Breast epithelium (tissue), 3 donors: Measurements from ENCODE around the gene KRTAP5-11.

ENCODE experiments used
- POLR2AphosphoS5 ChIP-seq, 3 donors: sonication (generic); formaldehyde crosslinking; IDR thresholded peaks; one replicate each; pipeline ENCODE4 v1.6.1; 2017; ENCODE audit warnings: antibody characterized with exemption in 3 of 3
- TF ChIP-seq, protein P1 (sequence below), 3 donors: fragments of 450-650 bp; IDR thresholded peaks; one replicate each; pipeline ENCODE4 v1.5.1; 2016 to 2017; ENCODE audit warnings: antibody characterized with exemption in 3 of 3, mild to moderate bottlenecking in 3 of 3, moderate library complexity in 3 of 3

DNA sequence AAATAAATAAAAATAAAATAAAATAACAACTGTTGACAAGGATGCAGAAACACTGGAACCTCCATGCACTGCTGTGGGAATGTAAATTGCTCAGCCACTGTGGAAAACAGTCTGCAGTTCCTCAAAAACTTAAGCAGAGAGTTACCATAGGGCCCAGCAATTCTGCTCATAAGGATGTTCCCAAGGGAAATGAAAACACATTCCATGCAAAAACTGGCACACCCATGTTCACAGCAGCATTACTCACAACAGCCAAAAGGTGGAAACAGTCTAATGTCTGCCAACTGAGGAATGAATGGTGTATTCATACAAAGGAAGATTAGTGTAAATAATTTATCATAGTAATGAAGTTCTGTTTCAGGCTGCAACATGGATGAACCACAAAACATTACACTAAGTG lies 20.6 kb downstream of the KRTAP5-11 start:
- TF ChIP-seq, protein P1, sequence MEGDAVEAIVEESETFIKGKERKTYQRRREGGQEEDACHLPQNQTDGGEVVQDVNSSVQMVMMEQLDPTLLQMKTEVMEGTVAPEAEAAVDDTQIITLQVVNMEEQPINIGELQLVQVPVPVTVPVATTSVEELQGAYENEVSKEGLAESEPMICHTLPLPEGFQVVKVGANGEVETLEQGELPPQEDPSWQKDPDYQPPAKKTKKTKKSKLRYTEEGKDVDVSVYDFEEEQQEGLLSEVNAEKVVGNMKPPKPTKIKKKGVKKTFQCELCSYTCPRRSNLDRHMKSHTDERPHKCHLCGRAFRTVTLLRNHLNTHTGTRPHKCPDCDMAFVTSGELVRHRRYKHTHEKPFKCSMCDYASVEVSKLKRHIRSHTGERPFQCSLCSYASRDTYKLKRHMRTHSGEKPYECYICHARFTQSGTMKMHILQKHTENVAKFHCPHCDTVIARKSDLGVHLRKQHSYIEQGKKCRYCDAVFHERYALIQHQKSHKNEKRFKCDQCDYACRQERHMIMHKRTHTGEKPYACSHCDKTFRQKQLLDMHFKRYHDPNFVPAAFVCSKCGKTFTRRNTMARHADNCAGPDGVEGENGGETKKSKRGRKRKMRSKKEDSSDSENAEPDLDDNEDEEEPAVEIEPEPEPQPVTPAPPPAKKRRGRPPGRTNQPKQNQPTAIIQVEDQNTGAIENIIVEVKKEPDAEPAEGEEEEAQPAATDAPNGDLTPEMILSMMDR (IDR thresholded peaks at IDR 0.05) = no peak
- TF ChIP-seq POLR2AphosphoS5 (IDR thresholded peaks at IDR 0.05) = no peak
